Measurements from ENCODE around the gene MYB. TPM values are rescaled to one million over a fixed set of nuclear protein-coding genes. Genes with fewer than 3 reads are reported as not detected.

Gene MYB
- total and polyA plus RNA-seq, 2 of the 8 experiments (the other 6 are each of a cell fraction or from before 2014, with no cell fraction given): 4.0 to 7.6 TPM

- Histone ChIP-seq H3K4ac (replicated peaks; ENCODE audit: insufficient read length, low read depth, low read length) (no peak overlapping the region), H2AFZ (ENCODE audit: low read length) (no peak overlapping the region), H2BK5ac (ENCODE audit: low read depth, low read length) (no peak overlapping the region), H4K8ac (ENCODE audit: extremely low read depth, insufficient read depth, low read length) (no peak overlapping the region), H3K4me2 (ENCODE audit: insufficient read depth in 1 of 2, low read depth in 2 of 2, low read length in 2 of 2) (no peak overlapping the region; a peak in 1 of 4 replicates), H3K9ac (replicated peaks in 1 of 4; ENCODE audit: extremely low read depth in 1 of 4, low read depth in 3 of 4, low read length in 3 of 4) (no peak overlapping the region), H3K27ac (ENCODE audit: low read depth, low read length) (no peak overlapping the region), H3K9me3 (ENCODE audit: insufficient read depth in 2 of 2, low read depth in 1 of 2, low read length in 1 of 2) (no peaks in the 10 kb centered on the region), H2BK20ac (ENCODE audit: low read length) (no peak overlapping the region), H3K23ac (ENCODE audit: insufficient read length) (no peak overlapping the region), H4K5ac (ENCODE audit: insufficient read length, low read depth, low read length) (no peak overlapping the region), H3K18ac (ENCODE audit: extremely low read depth, low read length) (no peak overlapping the region), H3K79me1 (ENCODE audit: low read depth, low read length) (no peaks in the 10 kb centered on the region), H3K79me2 (ENCODE audit: control insufficient read depth in 1 of 2, insufficient read depth in 2 of 2, low read length in 2 of 2) (no peaks in the 10 kb centered on the region), H3K14ac (ENCODE audit: insufficient read length) (no peak overlapping the region), H4K91ac (replicated peaks; ENCODE audit: insufficient read length, low read length) (no peak overlapping the region), H2BK12ac (ENCODE audit: low read depth, low read length) (peak overlapping the region; percentile 29; the same call in 1 of the 2 replicates), H3K4me3 (ENCODE audit: extremely low read depth in 1 of 4, insufficient read depth in 2 of 4, low read depth in 3 of 4, low read length in 4 of 4) (no peak overlapping the region), H3K4me1 (replicated peaks in 1 of 4; ENCODE audit: control insufficient read depth in 3 of 4, insufficient read depth in 4 of 4, low read length in 3 of 4) (peaks cover 0 to 5% (median 0%) of the 10 kb centered on the region in 4 experiments; a peak in 1 of 7 replicates), H3K36me3 (ENCODE audit: control insufficient read depth in 2 of 4, insufficient read depth in 4 of 4, low read length in 3 of 4) (no peaks in the 10 kb centered on the region; a peak in 3 of 8 replicates), H2BK15ac (ENCODE audit: low read length) (no peak overlapping the region), H2BK120ac (replicated peaks; ENCODE audit: low read depth, low read length) (no peak overlapping the region), H2AK5ac (ENCODE audit: low read depth, low read length) (no peak overlapping the region), H4K20me1 (replicated peaks in 1 of 2; ENCODE audit: control insufficient read depth in 1 of 2, insufficient read depth in 2 of 2, low read length in 2 of 2) (no peaks in the 10 kb centered on the region), H3K23me2 (ENCODE audit: low read depth, low read length) (no peaks in the 10 kb centered on the region), H3K27me3 (replicated peaks in 1 of 4; ENCODE audit: control insufficient read depth in 3 of 4, extremely low read depth in 1 of 4, insufficient read depth in 3 of 4, low read length in 3 of 4) (no peaks in the 10 kb centered on the region), H3K56ac (replicated peaks; ENCODE audit: insufficient read length, low read depth, low read length) (no peak overlapping the region)
- CTCF ChIA-PET (ENCODE audit: partially characterized antibody): no interaction called here
- no peak for DNase-seq (ENCODE audit: low read depth in 1 of 2, low spot score in 2 of 2)
- POLR2A ChIA-PET (ENCODE audit: partially characterized antibody): no interaction called here
- WGBS, 2 experiments (ENCODE audit: extremely low coverage in 1 of 2, insufficient coverage in 1 of 2, insufficient read length in 1 of 2, insufficient replicate concordance in 2 of 2, low coverage in 1 of 2, low lambda C conversion rate in 2 of 2, missing lambda C conversion rate in 1 of 2): 89% methylated on average over 5 of the region's 5 CpGs; no CpG with 5 or more reads in 1 of the 2 experiments
- 0 out of 2 replicates have a peak, but pooled peaks have one; percentile 11 for TF ChIP-seq MAFK (IDR thresholded peaks at IDR 0.05; ENCODE audit: low read depth, low read length)
- TF ChIP-seq SUZ12 (IDR thresholded peaks at IDR 0.05; ENCODE audit: low read length): no peak
- FAIRE-seq: no peak
These were observed 44.8 kb downstream of the MYB start for GRCh38 chr6:135225911-135226310.

Measured in H1 (cell line).